DOHH2 (cell line): ENCODE data around the gene CALM3.

Source experiments
- EZH2phosphoT487 ChIP-seq: fragments of 200-600 bp; sonication (generic); IDR thresholded peaks from 2 replicates; pipeline ENCODE4 v1.6.1; 2017; ENCODE audit warnings: borderline replicate concordance, mild to moderate bottlenecking, antibody characterized with exemption, low read length, moderate library complexity, mixed read lengths
- TF ChIP-seq, protein P1 (sequence below): fragments of 200-600 bp; sonication (generic); IDR thresholded peaks from one replicate; pipeline ENCODE4 v1.5.1; 2014; ENCODE audit warnings: antibody characterized with exemption, mild to moderate bottlenecking, low read depth, low read length; ENCODE audit not compliant: poor library complexity, severe bottlenecking

DNA sequence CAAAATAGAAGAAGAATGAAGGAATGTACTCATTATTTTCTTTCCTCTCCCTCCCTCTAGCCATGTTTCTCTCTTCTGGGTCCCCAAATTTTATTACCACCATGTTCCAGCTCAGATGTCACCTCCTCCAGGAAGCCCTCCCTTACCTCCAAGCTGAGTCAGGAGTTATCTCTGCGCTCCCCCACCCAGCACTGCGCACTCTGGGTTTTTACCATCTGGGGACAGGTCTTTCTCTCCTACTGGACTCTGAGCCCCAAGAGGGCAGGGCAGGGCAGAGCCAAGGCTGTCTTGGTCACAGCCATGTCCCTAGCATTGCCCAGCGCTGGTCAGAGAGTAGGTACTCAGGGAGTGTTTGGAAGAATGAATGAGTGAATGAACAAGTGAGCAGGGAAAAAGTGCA, 32.0 kb downstream of the CALM3 start:
- TF ChIP-seq, protein P1, sequence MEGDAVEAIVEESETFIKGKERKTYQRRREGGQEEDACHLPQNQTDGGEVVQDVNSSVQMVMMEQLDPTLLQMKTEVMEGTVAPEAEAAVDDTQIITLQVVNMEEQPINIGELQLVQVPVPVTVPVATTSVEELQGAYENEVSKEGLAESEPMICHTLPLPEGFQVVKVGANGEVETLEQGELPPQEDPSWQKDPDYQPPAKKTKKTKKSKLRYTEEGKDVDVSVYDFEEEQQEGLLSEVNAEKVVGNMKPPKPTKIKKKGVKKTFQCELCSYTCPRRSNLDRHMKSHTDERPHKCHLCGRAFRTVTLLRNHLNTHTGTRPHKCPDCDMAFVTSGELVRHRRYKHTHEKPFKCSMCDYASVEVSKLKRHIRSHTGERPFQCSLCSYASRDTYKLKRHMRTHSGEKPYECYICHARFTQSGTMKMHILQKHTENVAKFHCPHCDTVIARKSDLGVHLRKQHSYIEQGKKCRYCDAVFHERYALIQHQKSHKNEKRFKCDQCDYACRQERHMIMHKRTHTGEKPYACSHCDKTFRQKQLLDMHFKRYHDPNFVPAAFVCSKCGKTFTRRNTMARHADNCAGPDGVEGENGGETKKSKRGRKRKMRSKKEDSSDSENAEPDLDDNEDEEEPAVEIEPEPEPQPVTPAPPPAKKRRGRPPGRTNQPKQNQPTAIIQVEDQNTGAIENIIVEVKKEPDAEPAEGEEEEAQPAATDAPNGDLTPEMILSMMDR: no peak
- no peak for TF ChIP-seq EZH2phosphoT487
